Endothelial cell of umbilical vein (primary cell): ENCODE measurements around the gene IVD.

Experiments
- EZH2 ChIP-seq: IDR thresholded peaks from 2 replicates; pipeline ENCODE4 v1.6.1; 2012; ENCODE audit warnings: borderline replicate concordance, low read depth, mild to moderate bottlenecking, moderate library complexity, low read length, inconsistent platforms; ENCODE audit not compliant: severe bottlenecking
- POLR2A ChIP-seq: IDR thresholded peaks from 2 replicates; pipeline ENCODE4 v1.6.1; 2012; ENCODE audit warnings: low read depth, mild to moderate bottlenecking, control low read depth, low read length
- TF ChIP-seq, protein P1 (sequence below), 2 donors: IDR thresholded peaks; 1 replicate in 1 of 2; 2 replicates in 1 of 2; pipeline ENCODE4 v1.5.1; 2011; ENCODE audit warnings: low read length in 2 of 2, mild to moderate bottlenecking in 2 of 2, moderate library complexity in 2 of 2, control low read depth in 1 of 2, inconsistent platforms in 1 of 2, low read depth in 1 of 2; ENCODE audit not compliant: insufficient read depth in 1 of 2; ENCODE audit errors: extremely low read depth in 1 of 2

DNA sequence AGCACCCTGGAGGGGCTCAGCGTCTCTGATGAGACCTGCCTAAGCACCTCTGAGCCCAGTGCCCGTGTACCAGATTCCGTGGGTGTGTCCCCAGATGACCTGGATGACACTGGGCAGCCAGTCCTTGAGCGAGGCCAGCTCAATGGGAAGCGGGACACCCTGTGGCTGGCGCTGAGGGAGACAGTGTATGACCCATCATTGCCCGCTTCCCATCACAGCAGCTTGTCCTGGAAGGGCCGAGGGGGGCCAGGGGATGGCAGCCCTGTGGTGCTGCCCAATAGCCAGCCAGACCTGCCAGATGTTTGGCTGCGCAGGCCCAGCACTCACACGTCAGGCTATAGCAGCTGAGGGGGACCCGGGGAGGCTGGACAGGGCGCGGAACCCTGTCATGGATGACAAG lies 35.6 kb upstream of the IVD start:
- TF ChIP-seq EZH2 (no peak), POLR2A (no peak)
- TF ChIP-seq, protein P1, sequence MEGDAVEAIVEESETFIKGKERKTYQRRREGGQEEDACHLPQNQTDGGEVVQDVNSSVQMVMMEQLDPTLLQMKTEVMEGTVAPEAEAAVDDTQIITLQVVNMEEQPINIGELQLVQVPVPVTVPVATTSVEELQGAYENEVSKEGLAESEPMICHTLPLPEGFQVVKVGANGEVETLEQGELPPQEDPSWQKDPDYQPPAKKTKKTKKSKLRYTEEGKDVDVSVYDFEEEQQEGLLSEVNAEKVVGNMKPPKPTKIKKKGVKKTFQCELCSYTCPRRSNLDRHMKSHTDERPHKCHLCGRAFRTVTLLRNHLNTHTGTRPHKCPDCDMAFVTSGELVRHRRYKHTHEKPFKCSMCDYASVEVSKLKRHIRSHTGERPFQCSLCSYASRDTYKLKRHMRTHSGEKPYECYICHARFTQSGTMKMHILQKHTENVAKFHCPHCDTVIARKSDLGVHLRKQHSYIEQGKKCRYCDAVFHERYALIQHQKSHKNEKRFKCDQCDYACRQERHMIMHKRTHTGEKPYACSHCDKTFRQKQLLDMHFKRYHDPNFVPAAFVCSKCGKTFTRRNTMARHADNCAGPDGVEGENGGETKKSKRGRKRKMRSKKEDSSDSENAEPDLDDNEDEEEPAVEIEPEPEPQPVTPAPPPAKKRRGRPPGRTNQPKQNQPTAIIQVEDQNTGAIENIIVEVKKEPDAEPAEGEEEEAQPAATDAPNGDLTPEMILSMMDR (IDR thresholded peaks at IDR 0.05; ENCODE audit: extremely low read depth in 1 of 2, insufficient read depth in 1 of 2, low read depth in 1 of 2, low read length in 2 of 2) = no peak
